Activated naive CD4-positive, alpha-beta T cell treated with anti-CD3 and anti-CD28 coated beads, Interleukin-2, amount 10 ng/mL, durations not matched to agents 7 days and 5 days (primary cell): ENCODE data around the gene PSENEN.
"Not testable (repeated sequence)": the region's sequence is repeated elsewhere in the genome, so short reads cannot be mapped to it uniquely, and the experiment has no call there.

Source experiments
- CTCF ChIA-PET: fragments of 350-600 bp; sonication (Branson Sonifier 250); formaldehyde crosslinking; loops from one replicate; lab custom pipeline; 2021; ENCODE audit warnings: antibody characterized with exemption; lab: Charles Lee
- DNase-seq: peaks from one replicate; pipeline ENCODE4 v3.0.0-alpha.2; 2020
- H3K27ac Mint-ChIP-seq: one replicate; pipeline ENCODE4 v1.8.0; 2021; ENCODE audit warnings: mild to moderate bottlenecking, moderate library complexity, mixed read lengths
- H3K27me3 Mint-ChIP-seq: one replicate; pipeline ENCODE4 v1.8.0; 2021; ENCODE audit warnings: mild to moderate bottlenecking, mixed read lengths
- H3K36me3 Mint-ChIP-seq: one replicate; pipeline ENCODE4 v1.8.0; 2021; ENCODE audit warnings: mixed read lengths
- H3K4me1 Mint-ChIP-seq: one replicate; pipeline ENCODE4 v1.8.0; 2021; ENCODE audit warnings: mixed read lengths
- H3K4me3 Mint-ChIP-seq: one replicate; pipeline ENCODE4 v1.8.0; 2021; ENCODE audit warnings: mild to moderate bottlenecking, moderate library complexity, mixed read lengths
- H3K9me3 Mint-ChIP-seq: one replicate; pipeline ENCODE4 v1.8.0; 2021; ENCODE audit warnings: mixed read lengths

Gene PSENEN

GRCh38 chr19:35793381-35794165 lies 48.1 kb downstream of the PSENEN start:
- Mint-ChIP-seq H3K4me3 (no peak overlapping the region), H3K9me3 (no peaks in the 10 kb centered on the region), H3K27me3 (peaks cover 47% of the 10 kb centered on the region), H3K27ac (no peak overlapping the region), H3K36me3 (no peaks in the 10 kb centered on the region), H3K4me1 (no peaks in the 10 kb centered on the region)
- CTCF ChIA-PET: no interaction called here
- no peak for DNase-seq

- H3K27me3 Mint-ChIP-seq: peaks cover 64% of the 10 kb centered on the region
- H3K9me3 Mint-ChIP-seq, H3K4me1 Mint-ChIP-seq, CTCF ChIA-PET, DNase-seq, H3K4me3 Mint-ChIP-seq, H3K27ac Mint-ChIP-seq, H3K36me3 Mint-ChIP-seq: not testable (repeated sequence)
Measured at GRCh38 chr19:35795564-35795963, 50.1 kb downstream of the PSENEN start.
